GM18951 (cell line): ENCODE data around the gene MVD.
A peak's percentile ranks its signal among the peaks of the same experiment; 100 is the strongest.
"Not testable (repeated sequence)": the region's sequence is repeated elsewhere in the genome, so short reads cannot be mapped to it uniquely, and the experiment has no call there.

Experiments
- POLR2A ChIP-seq: IDR thresholded peaks from 4 replicates; pipeline ENCODE4 v1.6.1; 2011; ENCODE audit warnings: mild to moderate bottlenecking; ENCODE audit not compliant: insufficient read length, insufficient read depth; ENCODE audit errors: extremely low read depth
- in situ Hi-C: fragments of 300-500 bp; cut with MboI; formaldehyde crosslinking; loops from one replicate; pipeline ENCODE4 v1.12.0; 2022; ENCODE audit warnings: low sequenced_read_pairs, mixed read lengths, inconsistent platforms; ENCODE audit not compliant: unreplicated experiment

Gene MVD

GRCh38 chr16:88684569-88685155, 21.8 kb upstream of the MVD start:
- no peak for TF ChIP-seq POLR2A
- in situ Hi-C loops, result no loop called here

DNA sequence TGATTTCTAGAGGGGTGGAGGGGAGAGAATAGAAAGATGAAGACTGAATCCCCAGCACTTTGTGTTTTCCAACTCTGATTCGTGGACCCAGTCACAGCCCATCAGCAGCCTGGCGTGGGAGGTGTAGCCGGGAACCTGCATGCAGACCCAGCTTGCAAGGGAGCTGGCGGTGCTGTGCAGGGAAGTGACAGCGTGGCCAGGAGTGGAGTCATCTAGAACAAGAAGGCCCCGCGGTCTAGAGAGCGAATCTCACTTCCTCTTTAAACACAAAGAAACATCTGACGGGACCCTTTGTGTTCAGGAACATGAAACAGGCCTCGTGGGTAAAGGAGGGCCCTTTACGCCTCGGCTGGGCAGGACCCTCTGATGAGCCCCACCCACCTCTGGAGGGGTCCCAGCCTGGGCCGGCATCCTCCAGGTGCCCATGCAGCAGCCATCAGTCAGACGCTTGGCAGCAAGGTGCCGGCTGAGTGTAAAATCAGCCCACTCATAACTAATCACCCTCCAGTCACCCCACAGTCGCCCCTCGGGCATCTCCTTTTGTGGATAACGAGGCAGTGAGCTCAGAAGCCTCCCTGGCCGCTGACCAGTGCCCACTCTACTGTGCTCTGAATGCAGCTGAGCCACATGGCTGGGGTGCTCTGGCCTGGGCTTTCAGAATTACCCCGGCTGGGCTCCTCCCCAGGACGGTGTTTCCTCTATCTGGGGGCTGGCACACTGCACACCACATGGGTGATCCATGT, 19.0 kb upstream of the MVD start:
- peak; percentile 68 for TF ChIP-seq POLR2A
- in situ Hi-C loops, result no loop called here

DNA sequence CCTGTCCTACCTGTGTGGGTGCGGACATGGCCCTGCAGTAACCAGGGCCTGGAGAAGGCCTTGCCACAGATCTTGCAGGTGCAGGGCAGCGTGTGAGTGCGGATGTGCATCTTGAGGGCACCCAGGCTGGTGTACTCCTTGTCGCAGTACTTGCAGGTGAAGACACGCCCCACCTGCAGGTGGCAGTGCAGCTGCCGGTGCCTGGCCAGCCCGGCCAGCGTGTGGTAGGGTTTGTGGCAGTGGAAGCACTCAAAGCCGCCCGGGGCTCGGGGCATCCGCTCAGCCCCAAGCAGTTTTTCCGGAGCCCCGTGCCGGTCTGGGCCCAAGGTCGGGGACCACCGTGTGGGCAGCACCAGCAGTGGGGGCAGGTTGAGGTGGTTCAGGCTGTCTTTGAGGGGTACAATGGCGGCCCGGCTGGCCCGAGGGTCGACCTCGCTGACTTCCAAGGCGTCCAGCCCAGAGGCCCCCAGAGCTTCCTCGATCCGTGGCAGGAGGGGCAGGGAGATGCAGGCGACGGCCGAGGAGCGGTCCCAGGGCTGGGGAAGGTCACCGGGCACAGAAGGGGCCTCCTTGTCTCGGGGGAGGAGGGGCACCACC, 18.3 kb upstream of the MVD start:
- no peak for TF ChIP-seq POLR2A
- in situ Hi-C loops, result no loop called here

DNA sequence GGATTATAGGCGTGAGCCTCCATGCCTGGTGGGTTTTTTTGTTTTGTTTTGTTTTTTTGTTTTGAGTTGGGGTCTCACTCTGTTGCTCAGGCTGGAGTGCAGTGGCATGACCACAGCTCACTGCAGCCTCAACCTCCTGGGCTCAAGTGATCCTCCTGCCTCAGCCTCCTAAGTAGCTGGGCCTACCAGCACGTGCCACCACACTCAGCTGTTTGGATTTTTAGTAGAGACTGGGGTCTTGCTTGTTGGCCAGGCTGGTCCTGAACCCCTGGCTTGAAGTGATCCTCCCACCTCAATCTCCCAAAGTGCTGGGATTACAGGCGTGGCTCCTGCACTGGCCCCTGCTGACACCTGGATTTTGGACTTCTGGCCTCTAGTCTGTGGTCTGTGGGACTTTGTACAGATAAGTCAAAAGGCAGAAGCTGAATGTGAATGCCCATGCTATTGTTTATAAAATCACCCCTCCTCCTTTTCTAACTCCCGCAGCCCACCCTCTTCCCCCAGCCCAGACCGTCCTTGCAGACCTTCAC, 17.7 kb upstream of the MVD start:
- TF ChIP-seq POLR2A, result no peak
- in situ Hi-C loops, result no loop called here

- no peak for TF ChIP-seq POLR2A
- in situ Hi-C loops, result no loop called here
Observed at GRCh38 chr16:88678224-88678979, 15.5 kb upstream of the MVD start.

DNA sequence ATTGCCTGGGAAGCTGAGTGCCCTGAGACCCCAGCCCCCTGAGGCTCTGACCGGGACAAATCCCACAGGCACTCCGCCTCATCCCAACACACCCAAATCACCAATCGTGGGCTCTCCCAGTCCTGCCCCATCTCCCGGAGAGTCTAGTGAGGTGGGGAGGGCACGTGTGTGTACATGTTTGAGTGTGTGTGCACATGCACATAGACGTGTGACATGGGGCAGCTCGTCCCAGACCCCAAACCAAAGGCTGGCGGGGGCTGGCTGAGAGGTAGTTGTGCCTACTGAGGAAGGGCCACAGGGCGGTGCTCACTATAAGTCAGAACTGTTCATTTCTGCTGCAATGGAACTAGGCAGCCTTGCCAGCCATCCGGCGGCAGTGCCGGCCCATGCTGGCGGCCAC, 14.8 kb upstream of the MVD start:
- in situ Hi-C loops, result no loop called here
- TF ChIP-seq POLR2A, result no peak

DNA sequence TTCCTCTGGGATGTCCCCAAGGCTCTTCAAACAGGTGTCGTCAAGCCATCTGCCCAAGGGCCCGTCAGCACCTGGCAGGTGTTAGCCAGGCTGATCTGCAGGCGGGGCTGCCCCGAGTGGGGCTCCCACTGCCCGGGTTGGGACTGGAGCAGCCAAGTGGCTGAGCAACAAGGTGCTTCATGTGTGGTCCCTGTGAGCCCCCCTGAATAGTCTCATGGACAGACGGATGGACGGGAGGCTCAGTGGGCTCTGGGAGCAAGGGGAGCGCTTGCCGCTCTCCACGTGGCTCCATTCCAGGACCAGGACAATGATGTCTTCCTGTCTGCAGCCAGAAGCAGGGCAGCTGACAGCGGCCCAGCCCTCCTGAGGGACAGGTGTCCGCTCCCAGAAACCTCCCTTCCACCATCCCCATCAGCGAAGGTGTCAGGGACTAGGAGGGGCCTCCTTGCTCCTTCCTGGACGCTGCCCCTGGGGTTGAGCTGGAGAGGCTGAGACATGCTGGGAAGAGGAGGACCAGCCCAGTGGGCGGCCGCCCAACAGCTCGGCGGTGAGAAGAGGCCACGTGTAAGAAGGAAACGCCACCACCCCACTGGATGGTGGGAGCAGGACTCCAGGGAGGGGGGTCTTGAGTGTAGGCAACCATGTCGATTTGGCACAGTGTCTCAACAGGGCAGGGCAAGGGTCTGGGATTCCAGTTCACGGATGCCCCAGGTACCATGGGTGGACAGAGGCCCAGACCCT, 13.8 kb upstream of the MVD start:
- TF ChIP-seq POLR2A, result no peak
- in situ Hi-C loops, result no loop called here

DNA sequence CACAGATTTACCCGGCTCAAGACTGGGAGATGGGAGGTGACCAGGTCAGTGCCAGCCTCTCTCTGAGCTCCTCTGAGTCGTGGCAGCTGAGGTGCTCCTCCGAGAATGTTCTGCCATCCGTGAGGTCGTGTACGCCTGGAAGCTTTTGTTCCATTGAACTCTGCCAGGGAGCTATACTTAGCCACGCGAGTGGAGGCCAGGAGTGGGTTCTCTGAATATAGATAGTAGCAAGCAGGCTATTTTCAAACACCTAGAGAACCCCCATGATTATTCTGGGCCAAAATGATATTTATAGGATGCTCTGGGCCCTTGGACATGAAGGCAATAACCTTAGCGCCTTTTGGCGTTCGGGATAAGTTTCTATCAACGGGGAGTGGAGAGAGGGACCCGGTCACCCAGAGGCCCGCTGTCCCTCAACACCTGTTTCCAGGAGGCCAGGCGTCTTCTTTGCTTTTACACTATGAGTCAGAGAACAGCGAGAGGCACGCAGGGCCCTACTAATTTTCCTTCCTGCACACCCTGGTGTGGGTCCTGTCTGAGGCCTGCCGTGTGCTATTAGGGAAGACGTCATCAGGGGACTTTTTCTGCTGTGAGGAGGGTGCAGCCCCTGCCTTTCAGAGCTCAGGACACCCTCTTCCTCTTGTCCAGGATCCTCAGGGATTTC, 11.0 kb upstream of the MVD start:
- in situ Hi-C loops, result no loop called here
- no peak for TF ChIP-seq POLR2A

GRCh38 chr16:88672776-88673175, 9.9 kb upstream of the MVD start:
- in situ Hi-C loops, result no loop called here
- TF ChIP-seq POLR2A, result no peak

DNA sequence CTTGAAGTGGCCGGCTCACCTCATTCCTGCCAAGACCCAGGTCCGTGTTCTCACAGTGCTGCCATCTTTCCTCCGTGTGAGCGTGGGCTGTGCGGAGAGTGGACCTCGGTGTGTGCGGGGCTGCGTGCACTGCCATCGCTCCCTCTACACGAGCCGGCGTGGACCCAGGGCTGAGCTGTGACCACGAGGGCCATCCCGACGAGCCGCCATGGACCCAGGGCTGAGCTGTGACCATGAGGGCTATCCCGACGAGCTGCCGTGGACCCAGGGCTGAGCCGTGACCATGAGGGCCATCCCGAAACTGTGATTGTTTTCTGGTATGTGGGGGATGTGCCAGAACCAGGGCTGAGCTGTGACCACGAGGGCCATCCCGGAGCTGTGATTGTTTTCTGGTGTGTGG, 8.9 kb upstream of the MVD start:
- in situ Hi-C loops, result no loop called here
- TF ChIP-seq POLR2A, result no peak

DNA sequence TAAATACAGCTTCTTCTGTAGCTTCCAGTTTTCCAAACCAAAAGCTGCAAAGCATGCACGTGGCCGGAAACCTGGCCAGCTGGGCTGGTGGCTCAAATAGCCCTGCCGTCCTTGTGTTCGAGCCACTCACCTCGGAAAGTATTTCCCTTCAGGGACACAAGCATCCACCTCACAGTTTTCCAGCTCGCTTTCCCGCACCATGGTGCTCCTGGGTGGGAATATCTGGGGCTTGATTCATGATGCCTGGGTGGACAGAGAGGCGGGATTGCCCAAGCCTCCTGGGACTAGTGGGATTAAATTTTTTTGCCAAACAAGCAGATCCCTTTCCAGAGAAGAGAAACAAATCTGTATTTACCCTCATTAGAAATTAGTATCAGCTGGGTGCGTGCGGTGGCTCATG, 7.1 kb upstream of the MVD start:
- in situ Hi-C loops, result no loop called here
- no peak for TF ChIP-seq POLR2A

- in situ Hi-C loops, result not testable (repeated sequence)
Observed at GRCh38 chr16:88669493-88669892, 6.6 kb upstream of the MVD start.
